GM19372 (cell line): Measurements from ENCODE around the gene PALD1.

Source experiments
- ATAC-seq: cut with Tn5 transposase; IDR thresholded peaks from one replicate; pipeline ENCODE4 v1.9.1; 2021; ENCODE audit warnings: mild to moderate bottlenecking, low read depth, moderate library complexity; ENCODE audit not compliant: unreplicated experiment

The PALD1 gene

DNA sequence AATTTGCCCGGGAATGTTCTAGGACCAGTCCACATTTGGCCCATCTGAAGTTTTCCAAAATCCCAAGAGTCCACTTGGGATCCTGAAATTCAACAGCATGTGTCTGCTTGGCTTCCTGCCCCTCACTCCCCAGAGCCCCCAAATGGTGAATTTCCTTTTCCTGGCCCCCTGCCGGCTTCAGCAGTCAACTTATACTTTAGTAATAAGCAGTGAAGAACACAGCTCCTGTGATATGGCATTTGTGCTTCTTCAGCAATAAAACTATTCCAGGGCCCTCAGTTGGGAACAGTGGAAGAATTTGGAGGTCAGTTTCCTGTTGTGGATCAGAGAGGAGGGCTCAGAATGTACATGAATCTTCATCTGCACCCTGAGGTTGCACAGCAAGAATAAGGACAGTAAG lies 72.9 kb downstream of the PALD1 start:
- ATAC-seq, result no peak

DNA sequence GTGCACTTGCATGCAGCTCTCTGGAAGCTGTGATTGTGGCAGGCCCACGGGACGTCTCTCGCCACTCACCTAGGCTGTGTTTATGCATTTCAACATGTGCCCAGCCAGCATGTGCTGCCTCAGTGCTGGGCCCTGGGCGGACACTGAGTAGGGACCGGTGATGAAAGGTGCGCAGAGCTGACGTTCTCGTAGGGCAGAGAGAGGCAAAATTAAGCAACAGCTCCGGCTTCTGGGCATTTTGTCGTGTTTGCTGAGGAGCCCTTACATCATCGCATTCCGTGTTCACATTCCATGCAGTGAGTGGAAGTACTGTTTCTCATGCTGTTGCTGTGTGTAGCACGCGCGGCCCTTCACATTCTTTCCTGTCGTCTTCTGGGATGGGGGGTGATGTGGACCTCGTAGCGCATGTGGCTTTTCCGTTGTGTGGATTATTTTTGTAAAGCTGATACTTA lies 73.4 kb downstream of the PALD1 start:
- ATAC-seq, result no peak

GRCh38 chr10:70552586-70552985 lies 74.0 kb downstream of the PALD1 start:
- no peak for ATAC-seq

GRCh38 chr10:70555371-70555770 lies 76.8 kb downstream of the PALD1 start:
- ATAC-seq, result no peak

GRCh38 chr10:70557086-70557845 lies 78.7 kb downstream of the PALD1 start:
- ATAC-seq, result no peak

GRCh38 chr10:70557876-70558275 lies 79.3 kb downstream of the PALD1 start:
- no peak for ATAC-seq

DNA sequence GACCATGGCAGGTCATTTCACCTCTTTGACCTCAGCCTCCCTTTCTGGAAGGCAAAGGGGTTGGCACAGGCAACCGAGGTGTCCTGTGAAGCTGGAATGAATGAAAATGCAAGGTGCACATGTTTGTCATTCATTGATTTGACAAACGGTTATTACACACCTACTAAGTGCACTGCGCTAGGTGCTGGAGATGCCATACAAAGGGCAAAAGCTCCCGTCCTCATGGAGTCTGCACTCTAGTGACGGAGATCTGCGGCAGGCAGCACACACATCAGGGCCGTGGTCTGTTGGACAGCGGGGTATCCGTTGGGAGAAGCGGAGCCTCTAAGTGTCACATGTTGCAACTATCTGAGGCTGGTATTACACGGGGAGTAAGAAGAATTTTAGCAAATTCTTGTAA lies 79.7 kb downstream of the PALD1 start:
- no peak for ATAC-seq

GRCh38 chr10:70558871-70559810 lies 80.6 kb downstream of the PALD1 start:
- ATAC-seq, result peak; percentile 82

DNA sequence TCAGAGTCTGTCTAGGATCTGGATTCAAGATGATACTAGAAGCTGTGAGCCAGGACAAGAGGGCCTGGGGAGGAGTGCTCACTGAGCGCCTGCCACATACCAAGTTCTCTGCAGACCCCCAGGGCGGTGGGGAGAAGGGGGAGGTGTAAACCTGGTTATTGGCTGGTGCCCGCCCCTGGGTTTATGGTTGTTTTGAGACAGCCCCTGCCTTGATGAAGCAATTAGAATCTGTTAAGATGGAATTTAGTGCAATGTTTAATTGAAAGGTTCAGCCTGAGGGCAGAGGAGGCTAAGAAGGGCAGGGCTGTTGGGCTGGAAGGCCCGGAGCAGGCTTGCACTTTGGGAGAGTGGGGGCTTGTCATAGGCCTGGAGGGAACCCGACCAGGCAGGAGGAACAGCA lies 81.3 kb downstream of the PALD1 start:
- ATAC-seq, result no peak

GRCh38 chr10:70560511-70560941 lies 82.0 kb downstream of the PALD1 start:
- no peak for ATAC-seq

GRCh38 chr10:70561070-70561469 lies 82.5 kb downstream of the PALD1 start:
- no peak for ATAC-seq

DNA sequence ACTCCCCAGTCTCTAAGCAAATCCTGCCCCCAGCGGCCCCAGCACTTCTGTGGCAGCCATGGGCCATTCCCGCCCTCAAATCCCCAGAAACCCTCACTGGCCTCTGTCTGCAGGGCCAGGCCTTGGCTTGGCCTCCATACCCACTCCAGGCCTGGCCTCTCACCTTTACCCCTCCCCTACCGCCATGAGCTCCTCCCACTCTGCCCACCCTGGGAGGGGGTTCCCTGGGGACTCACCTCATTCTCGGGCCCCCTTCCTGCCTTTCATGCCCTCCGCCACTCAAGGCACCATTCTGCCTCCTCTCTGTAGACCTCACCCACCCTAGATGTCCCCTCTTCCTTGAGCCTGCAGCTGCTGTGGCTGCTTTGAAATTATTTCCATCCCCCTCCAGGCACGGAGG lies 83.0 kb downstream of the PALD1 start:
- no peak for ATAC-seq

- ATAC-seq, result no peak
These were observed 83.6 kb downstream of the PALD1 start for GRCh38 chr10:70562036-70562755.

- ATAC-seq, result no peak
These were observed 84.7 kb downstream of the PALD1 start for GRCh38 chr10:70563230-70563629.

- ATAC-seq, result no peak
These were observed 85.7 kb downstream of the PALD1 start for GRCh38 chr10:70564113-70564725.

GRCh38 chr10:70564901-70565351 lies 86.4 kb downstream of the PALD1 start:
- ATAC-seq, result no peak

GRCh38 chr10:70565556-70566514 lies 87.3 kb downstream of the PALD1 start:
- no peak for ATAC-seq

DNA sequence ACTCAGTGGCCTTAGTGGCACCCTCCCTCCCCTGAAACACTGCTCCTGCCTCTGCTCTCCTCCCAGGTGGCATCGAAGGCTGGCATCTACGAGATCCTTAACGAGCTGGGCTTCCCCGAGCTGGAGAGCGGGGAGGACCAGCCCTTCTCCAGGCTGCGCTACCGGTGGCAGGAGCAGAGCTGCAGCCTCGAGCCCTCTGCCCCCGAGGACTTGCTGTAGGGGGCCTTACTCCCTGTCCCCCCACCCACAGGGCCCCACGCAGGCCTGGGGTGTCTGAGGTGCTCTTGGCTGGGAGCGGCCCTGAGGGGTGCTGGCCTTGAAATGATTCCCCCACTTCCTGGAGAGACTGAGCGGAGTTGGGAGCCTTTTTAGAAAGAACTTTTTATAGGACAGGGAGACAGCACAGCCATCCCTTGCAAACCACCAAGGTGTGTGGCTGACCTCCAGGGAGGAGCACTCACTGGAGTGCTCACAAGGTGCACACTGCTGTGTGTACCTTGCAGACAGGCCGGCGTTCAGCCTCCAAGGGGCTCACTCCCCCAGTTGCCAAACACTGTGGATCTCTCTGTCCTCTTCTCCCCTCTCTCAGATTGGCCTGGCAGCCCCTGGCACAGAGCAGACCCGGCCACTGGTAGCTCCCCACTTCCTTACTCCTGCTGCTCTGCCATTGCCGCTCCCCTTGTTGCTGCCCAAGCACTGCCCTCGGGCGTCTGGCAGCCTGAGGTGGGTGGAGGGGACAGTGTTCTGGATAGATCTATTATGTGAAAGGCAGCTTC lies 88.1 kb downstream of the PALD1 start:
- no peak for ATAC-seq
